Measurements from ENCODE around the gene TESK1.

Gene TESK1, protein sequence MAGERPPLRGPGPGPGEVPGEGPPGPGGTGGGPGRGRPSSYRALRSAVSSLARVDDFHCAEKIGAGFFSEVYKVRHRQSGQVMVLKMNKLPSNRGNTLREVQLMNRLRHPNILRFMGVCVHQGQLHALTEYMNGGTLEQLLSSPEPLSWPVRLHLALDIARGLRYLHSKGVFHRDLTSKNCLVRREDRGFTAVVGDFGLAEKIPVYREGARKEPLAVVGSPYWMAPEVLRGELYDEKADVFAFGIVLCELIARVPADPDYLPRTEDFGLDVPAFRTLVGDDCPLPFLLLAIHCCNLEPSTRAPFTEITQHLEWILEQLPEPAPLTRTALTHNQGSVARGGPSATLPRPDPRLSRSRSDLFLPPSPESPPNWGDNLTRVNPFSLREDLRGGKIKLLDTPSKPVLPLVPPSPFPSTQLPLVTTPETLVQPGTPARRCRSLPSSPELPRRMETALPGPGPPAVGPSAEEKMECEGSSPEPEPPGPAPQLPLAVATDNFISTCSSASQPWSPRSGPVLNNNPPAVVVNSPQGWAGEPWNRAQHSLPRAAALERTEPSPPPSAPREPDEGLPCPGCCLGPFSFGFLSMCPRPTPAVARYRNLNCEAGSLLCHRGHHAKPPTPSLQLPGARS

GRCh38 chr9:35604578-35605350 is at the start of gene TESK1:
Gene TESK1, plus strand, starts transcription at chr9:35605262. Its CDS starts 358 bp downstream, at chr9:35605620.
- Histone ChIP-seq H3K4me3 (ENCODE audit: insufficient read length, low read depth) (peak within 1 kb of the TSS; percentile 84), H3K36me3 (ENCODE audit: insufficient read depth, insufficient read length, low read length) (peaks cover 34% of the 10 kb centered on the region), H3K9ac (ENCODE audit: insufficient read length, low read depth) (peak within 1 kb of the TSS; percentile 84), H3K9me3 (ENCODE audit: insufficient read depth, low read length) (0 out of 2 replicates have a peak, but pooled peaks cover 3% of the 10 kb centered on the region), H3K27me3 (ENCODE audit: insufficient read depth, insufficient read length) (no peaks in the 10 kb centered on the region), H3K4me1 (ENCODE audit: insufficient read depth, insufficient read length) (peaks cover 10% of the 10 kb centered on the region)
- TF ChIP-seq SUZ12 (IDR thresholded peaks at IDR 0.05; ENCODE audit: extremely low read depth, insufficient read depth, insufficient read length) = no peak
- no peak for TF ChIP-seq YY1 (IDR thresholded peaks at IDR 0.05; ENCODE audit: insufficient read depth, insufficient read length)
- TF ChIP-seq ZNF274 (IDR thresholded peaks at IDR 0.05; ENCODE audit: low read depth, low read length) = no peak
- DNase-seq (ENCODE audit: low read depth, low spot score) = peak; percentile 67

- DNase-seq (ENCODE audit: low read depth, low spot score) = no peak
- Histone ChIP-seq H3K36me3 (ENCODE audit: insufficient read depth, insufficient read length, low read length) (peaks cover 66% of the 10 kb centered on the region), H3K9me3 (ENCODE audit: insufficient read depth, low read length) (no peaks in the 10 kb centered on the region), H3K9ac (ENCODE audit: insufficient read length, low read depth) (no peak overlapping the region), H3K4me1 (ENCODE audit: insufficient read depth, insufficient read length) (peaks cover 2% of the 10 kb centered on the region), H3K27me3 (ENCODE audit: insufficient read depth, insufficient read length) (no peaks in the 10 kb centered on the region), H3K4me3 (ENCODE audit: insufficient read length, low read depth) (no peak overlapping the region)
- no peak for TF ChIP-seq YY1 (IDR thresholded peaks at IDR 0.05; ENCODE audit: insufficient read depth, insufficient read length)
- TF ChIP-seq SUZ12 (IDR thresholded peaks at IDR 0.05; ENCODE audit: extremely low read depth, insufficient read depth, insufficient read length) = no peak
- TF ChIP-seq ZNF274 (IDR thresholded peaks at IDR 0.05; ENCODE audit: low read depth, low read length) = no peak
These were observed 49.2 kb upstream of the TESK1 start for GRCh38 chr9:35555881-35556280.

DNA sequence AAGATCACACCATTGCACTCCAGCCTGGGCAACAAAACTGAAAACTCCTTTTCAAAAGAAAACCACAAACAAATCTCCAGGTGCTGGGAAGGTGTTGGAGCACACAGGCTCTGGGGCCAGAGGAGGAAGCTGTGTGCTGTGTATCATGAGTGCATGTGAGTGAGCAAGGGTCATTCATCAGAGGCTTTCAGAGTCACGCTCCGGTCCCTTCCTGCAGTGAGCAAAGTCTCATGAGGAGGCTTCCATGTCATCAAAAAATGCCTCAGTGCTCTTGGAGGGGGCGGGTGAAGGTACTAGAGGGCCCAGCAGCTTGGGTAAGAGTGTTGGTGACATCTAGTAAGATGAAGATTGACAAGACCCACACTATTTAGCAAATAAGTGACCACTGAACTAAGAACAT is 48.3 kb upstream of the TESK1 start:
- Histone ChIP-seq H3K4me3 (ENCODE audit: insufficient read length, low read depth) (no peak overlapping the region), H3K9me3 (ENCODE audit: insufficient read depth, low read length) (no peaks in the 10 kb centered on the region), H3K4me1 (ENCODE audit: insufficient read depth, insufficient read length) (peaks cover 2% of the 10 kb centered on the region), H3K9ac (ENCODE audit: insufficient read length, low read depth) (no peak overlapping the region), H3K36me3 (ENCODE audit: insufficient read depth, insufficient read length, low read length) (peaks cover 70% of the 10 kb centered on the region), H3K27me3 (ENCODE audit: insufficient read depth, insufficient read length) (no peaks in the 10 kb centered on the region)
- no peak for DNase-seq (ENCODE audit: low read depth, low spot score)
- no peak for TF ChIP-seq SUZ12 (IDR thresholded peaks at IDR 0.05; ENCODE audit: extremely low read depth, insufficient read depth, insufficient read length)
- no peak for TF ChIP-seq ZNF274 (IDR thresholded peaks at IDR 0.05; ENCODE audit: low read depth, low read length)
- no peak for TF ChIP-seq YY1 (IDR thresholded peaks at IDR 0.05; ENCODE audit: insufficient read depth, insufficient read length)

DNA sequence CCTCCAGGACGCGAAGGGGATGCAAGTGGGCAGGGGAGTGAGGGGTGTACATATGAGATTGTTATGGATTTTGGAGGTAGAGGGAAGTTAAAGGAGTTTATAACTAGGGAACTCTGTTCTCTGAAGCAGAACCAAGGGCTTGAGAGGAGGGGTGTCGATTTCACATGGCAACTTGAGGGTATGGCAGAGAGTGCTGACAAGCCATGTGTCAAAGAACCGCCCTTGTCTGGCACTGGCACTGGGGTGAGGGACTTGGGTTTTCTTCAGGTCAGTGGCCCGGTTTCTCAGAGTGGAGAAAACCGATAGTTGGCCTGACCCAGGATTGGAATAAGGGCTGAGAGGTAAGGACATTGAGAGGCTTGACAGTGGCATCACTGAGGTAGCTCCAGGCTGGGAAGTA is 47.7 kb upstream of the TESK1 start:
- no peaks in the 10 kb centered on the region for H3K27me3 ChIP-seq (ENCODE audit: insufficient read depth, insufficient read length)
- no peak overlapping the region for H3K4me3 ChIP-seq (ENCODE audit: insufficient read length, low read depth)
- H3K4me1 ChIP-seq (ENCODE audit: insufficient read depth, insufficient read length) = peaks cover 2% of the 10 kb centered on the region
- H3K9me3 ChIP-seq (ENCODE audit: insufficient read depth, low read length) = no peaks in the 10 kb centered on the region
- H3K36me3 ChIP-seq (ENCODE audit: insufficient read depth, insufficient read length, low read length) = peaks cover 75% of the 10 kb centered on the region
- no peak for DNase-seq (ENCODE audit: low read depth, low spot score)
- H3K9ac ChIP-seq (ENCODE audit: insufficient read length, low read depth) = no peak overlapping the region
- TF ChIP-seq YY1 (IDR thresholded peaks at IDR 0.05; ENCODE audit: insufficient read depth, insufficient read length) (no peak), ZNF274 (IDR thresholded peaks at IDR 0.05; ENCODE audit: low read depth, low read length) (no peak), SUZ12 (IDR thresholded peaks at IDR 0.05; ENCODE audit: extremely low read depth, insufficient read depth, insufficient read length) (no peak)

DNA sequence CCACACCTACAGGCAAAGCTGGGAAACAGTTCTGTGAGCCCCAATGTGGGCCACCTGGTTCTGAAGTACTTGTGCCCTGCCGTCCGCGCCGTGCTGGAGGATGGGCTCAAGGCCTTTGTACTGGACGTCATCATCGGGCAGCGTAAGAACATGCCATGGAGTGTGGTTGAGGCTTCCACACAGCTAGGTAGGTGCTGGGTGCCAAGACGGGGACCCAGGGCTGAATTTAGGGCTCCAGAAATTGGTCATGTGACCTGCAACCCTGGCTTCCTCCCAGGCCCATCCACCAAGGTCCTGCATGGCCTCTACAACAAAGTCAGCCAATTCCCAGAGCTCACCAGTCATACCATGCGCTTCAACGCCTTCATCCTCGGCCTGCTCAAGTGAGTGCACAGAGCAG is 46.9 kb upstream of the TESK1 start:
- Histone ChIP-seq H3K36me3 (ENCODE audit: insufficient read depth, insufficient read length, low read length) (peaks cover 84% of the 10 kb centered on the region), H3K9me3 (ENCODE audit: insufficient read depth, low read length) (no peaks in the 10 kb centered on the region)

GRCh38 chr9:35559792-35560530 is 45.1 kb upstream of the TESK1 start:
- Histone ChIP-seq H3K9ac (ENCODE audit: insufficient read length, low read depth) (no peak overlapping the region), H3K9me3 (ENCODE audit: insufficient read depth, low read length) (no peaks in the 10 kb centered on the region), H3K36me3 (ENCODE audit: insufficient read depth, insufficient read length, low read length) (peaks cover 82% of the 10 kb centered on the region), H3K27me3 (ENCODE audit: insufficient read depth, insufficient read length) (no peaks in the 10 kb centered on the region), H3K4me1 (ENCODE audit: insufficient read depth, insufficient read length) (no peaks in the 10 kb centered on the region), H3K4me3 (ENCODE audit: insufficient read length, low read depth) (no peak overlapping the region)
- no peak for TF ChIP-seq ZNF274 (IDR thresholded peaks at IDR 0.05; ENCODE audit: low read depth, low read length)
- TF ChIP-seq YY1 (IDR thresholded peaks at IDR 0.05; ENCODE audit: insufficient read depth, insufficient read length) = no peak
- no peak for TF ChIP-seq SUZ12 (IDR thresholded peaks at IDR 0.05; ENCODE audit: extremely low read depth, insufficient read depth, insufficient read length)
- no peak for DNase-seq (ENCODE audit: low read depth, low spot score)

More for the DNA sequence above, 46.9 kb upstream of the TESK1 start:
- Histone ChIP-seq H3K4me3 (ENCODE audit: insufficient read length, low read depth) (no peak overlapping the region), H3K9ac (ENCODE audit: insufficient read length, low read depth) (no peak overlapping the region), H3K27me3 (ENCODE audit: insufficient read depth, insufficient read length) (no peaks in the 10 kb centered on the region), H3K4me1 (ENCODE audit: insufficient read depth, insufficient read length) (peaks cover 2% of the 10 kb centered on the region)
- DNase-seq (ENCODE audit: low read depth, low spot score) = no peak
- TF ChIP-seq ZNF274 (IDR thresholded peaks at IDR 0.05; ENCODE audit: low read depth, low read length) = no peak
- no peak for TF ChIP-seq SUZ12 (IDR thresholded peaks at IDR 0.05; ENCODE audit: extremely low read depth, insufficient read depth, insufficient read length)
- no peak for TF ChIP-seq YY1 (IDR thresholded peaks at IDR 0.05; ENCODE audit: insufficient read depth, insufficient read length)
